Keratinocyte (primary cell): Measurements from ENCODE around the gene RABEP1. TPM values are rescaled to one million over a fixed set of nuclear protein-coding genes. Genes with fewer than 3 reads are reported as not detected.

ENCODE experiments used
- DNase-seq: peaks from one replicate; pipeline ENCODE4 v3.0.0-alpha.2; 2011; ENCODE audit warnings: low read depth, missing footprints, low spot score
- FAIRE-seq: peaks from 2 replicates; lab custom pipeline; 2011; peaks lifted over from hg19 to GRCh38; lab: Jason Lieb, UNC
- H2AFZ ChIP-seq: 2 replicates; pipeline ENCODE4 v1.6.0; 2012; ENCODE audit warnings: low read length, control low read depth, inconsistent platforms; ENCODE audit not compliant: control insufficient read depth
- H3K27ac ChIP-seq: 2 replicates; pipeline ENCODE4 v1.5.1; 2011; ENCODE audit warnings: low read length; ENCODE audit not compliant: control insufficient read depth, insufficient read depth
- H3K27me3 ChIP-seq: 3 replicates; pipeline ENCODE4 v1.6.0; 2011; ENCODE audit warnings: low read length; ENCODE audit not compliant: control insufficient read depth, insufficient read depth; ENCODE audit errors: extremely low read depth
- H3K36me3 ChIP-seq, 2 experiments: 2 replicates in 1 of 2; 3 replicates in 1 of 2; pipeline ENCODE4 v1.5.1; 2011; ENCODE audit warnings: low read length in 2 of 2, mild to moderate bottlenecking in 1 of 2; ENCODE audit not compliant: control insufficient read depth in 2 of 2, insufficient read depth in 2 of 2; ENCODE audit errors: extremely low read depth in 1 of 2
- H3K4me1 ChIP-seq: 3 replicates; pipeline ENCODE4 v1.5.1; 2011; ENCODE audit warnings: low read length; ENCODE audit not compliant: control insufficient read depth, insufficient read depth; ENCODE audit errors: extremely low read depth
- H3K4me2 ChIP-seq: 3 replicates; pipeline ENCODE4 v1.6.0; 2011; ENCODE audit warnings: low read depth, low read length; ENCODE audit not compliant: control insufficient read depth, insufficient read depth; ENCODE audit errors: extremely low read depth
- H3K4me3 ChIP-seq, 3 experiments: fragments of 200-600 bp in 1 of 3; sonication (generic) in 1 of 3; 2 replicates in 2 of 3; 3 replicates in 1 of 3; pipeline ENCODE4 v1.5.1; 2011 to 2016; ENCODE audit warnings: low read length in 3 of 3, mild to moderate bottlenecking in 3 of 3, control low read depth in 2 of 3, inconsistent platforms in 1 of 3, low read depth in 1 of 3, mixed read lengths in 1 of 3, mixed run types in 1 of 3, moderate library complexity in 1 of 3; ENCODE audit not compliant: control insufficient read depth in 2 of 3, insufficient read depth in 2 of 3; ENCODE audit errors: extremely low read depth in 1 of 3
- H3K79me2 ChIP-seq: 2 replicates; pipeline ENCODE4 v1.6.0; 2012; ENCODE audit warnings: low read length; ENCODE audit not compliant: control insufficient read depth, insufficient read depth
- H3K9ac ChIP-seq: 3 replicates; pipeline ENCODE4 v1.6.0; 2011; ENCODE audit warnings: low read length; ENCODE audit not compliant: control insufficient read depth, insufficient read depth; ENCODE audit errors: extremely low read depth
- H3K9me1 ChIP-seq: 3 replicates; pipeline ENCODE4 v1.6.0; 2011; ENCODE audit warnings: low read length; ENCODE audit not compliant: control insufficient read depth, insufficient read depth; ENCODE audit errors: extremely low read depth
- H3K9me3 ChIP-seq: 2 replicates; pipeline ENCODE4 v1.5.1; 2012; ENCODE audit warnings: low read depth, low read length; ENCODE audit not compliant: control insufficient read depth
- H4K20me1 ChIP-seq: 3 replicates; pipeline ENCODE4 v1.6.0; 2011; ENCODE audit warnings: low read length; ENCODE audit not compliant: control insufficient read depth, insufficient read depth; ENCODE audit errors: extremely low read depth
- CTCF ChIP-seq, 3 experiments: IDR thresholded peaks in 1 of 3; conservative IDR thresholded peaks in 1 of 3; optimal IDR thresholded peaks in 1 of 3; 2 replicates in 2 of 3; 3 replicates in 1 of 3; pipeline versions ENCODE3 to v1.5.1; 2011; ENCODE audit warnings: low read length in 3 of 3, mild to moderate bottlenecking in 3 of 3, moderate library complexity in 2 of 3, control low read depth in 1 of 3, inconsistent platforms in 1 of 3; ENCODE audit not compliant: insufficient read depth in 2 of 3; ENCODE audit errors: extremely low read depth in 1 of 3
- EZH2 ChIP-seq: IDR thresholded peaks from one replicate; pipeline ENCODE4 v1.6.1; 2012; ENCODE audit warnings: inconsistent platforms, mild to moderate bottlenecking, low read length, moderate library complexity
- dilution Hi-C: fragments of 300-500 bp; cut with MboI; formaldehyde crosslinking; loops from one replicate; pipeline ENCODE4 v1.7.0; 2020; ENCODE audit warnings: low sequenced_read_pairs; ENCODE audit not compliant: extremely low pct_ligation_motif_present
- polyA plus RNA-seq, 5 experiments: library from polyadenylated mRNA; depleted of rRNA in 3 of 5; stranded (reverse) in 3 of 5; stranded (forward) in 1 of 5; unstranded in 1 of 5; fragments of >200 nt; gene quantifications; 1 replicate in 1 of 5; 2 replicates in 3 of 5; 3 replicates in 1 of 5; pipeline versions ENCODE4 v1.2.1 to v1.2.3, GENCODE V29; 2011 to 2012; ENCODE audit warnings: missing spikeins in 2 of 5, low read depth in 1 of 5, low replicate concordance in 1 of 5

The RABEP1 gene
- polyA plus RNA-seq, 1 donor (not counting 4 experiments of a cell fraction or from before 2014, with no cell fraction given), result 27.1 TPM

GRCh38 chr17:5234645-5235576 lies 47.2 kb upstream of the RABEP1 start, which contains the start of gene SCIMP:
SCIMP (minus strand) TSS chr17:5234860; CDS start chr17:5234755, 105 bp downstream.
- Histone ChIP-seq H3K27ac (no peak within 1 kb of the TSS), H3K9me3 (no peaks in the 10 kb centered on the region), H3K4me2 (no peak within 1 kb of the TSS), H3K9ac (no peak within 1 kb of the TSS), H3K79me2 (no peaks in the 10 kb centered on the region), H4K20me1 (no peaks in the 10 kb centered on the region), H2AFZ (no peak within 1 kb of the TSS), H3K27me3 (no peaks in the 10 kb centered on the region), H3K9me1 (no peaks in the 10 kb centered on the region), H3K4me3 (no peak within 1 kb of the TSS), H3K4me1 (no peaks in the 10 kb centered on the region), H3K36me3 (no peaks in the 10 kb centered on the region)
- TF ChIP-seq CTCF (optimal IDR thresholded peaks at IDR 0.05 in 1 of 3, IDR thresholded peaks at IDR 0.05 in 1 of 3, conservative IDR thresholded peaks at IDR 0.05 in 1 of 3; ENCODE audit: extremely low read depth in 1 of 3, insufficient read depth in 2 of 3, low read length in 3 of 3) (no peak), EZH2 (no peak)
- DNase-seq, result no peak
- no peak for FAIRE-seq
- dilution Hi-C loops, result no loop called here

GRCh38 chr17:5236938-5237540 lies 45.0 kb upstream of the RABEP1 start:
- Histone ChIP-seq H3K9me1 (no peaks in the 10 kb centered on the region), H3K4me3 (no peak overlapping the region), H2AFZ (no peak overlapping the region), H3K9ac (no peak overlapping the region), H3K27ac (no peak overlapping the region), H3K79me2 (no peaks in the 10 kb centered on the region), H4K20me1 (no peaks in the 10 kb centered on the region), H3K4me1 (peaks cover 5% of the 10 kb centered on the region), H3K4me2 (no peak overlapping the region), H3K27me3 (no peaks in the 10 kb centered on the region), H3K9me3 (no peaks in the 10 kb centered on the region), H3K36me3 (no peaks in the 10 kb centered on the region)
- dilution Hi-C loops, result no loop called here
- FAIRE-seq, result no peak
- no peak for TF ChIP-seq CTCF (optimal IDR thresholded peaks at IDR 0.05 in 1 of 3, IDR thresholded peaks at IDR 0.05 in 1 of 3, conservative IDR thresholded peaks at IDR 0.05 in 1 of 3; ENCODE audit: extremely low read depth in 1 of 3, insufficient read depth in 2 of 3, low read length in 3 of 3)
- DNase-seq, result no peak
